Esophagus squamous epithelium (tissue), 4 donors: ENCODE data around the gene TACSTD2.
"Not testable (repeated sequence)": the region's sequence is repeated elsewhere in the genome, so short reads cannot be mapped to it uniquely, and the experiment has no call there.

Experiments
- CTCF ChIP-seq, 6 experiments: fragments of 450-650 bp in 4 of 6; fragments of 200-600 bp in 2 of 6; sonication (generic) in 2 of 6; IDR thresholded peaks; one replicate each; pipeline ENCODE4 v1.5.1; 2016 to 2019; ENCODE audit warnings: antibody characterized with exemption in 6 of 6, mild to moderate bottlenecking in 4 of 6, moderate library complexity in 4 of 6
- POLR2A ChIP-seq, 4 donors: fragments of 450-650 bp; IDR thresholded peaks; one replicate each; pipeline ENCODE4 v1.6.1; 2017; ENCODE audit warnings: antibody characterized with exemption in 4 of 4, mild to moderate bottlenecking in 4 of 4, moderate library complexity in 3 of 4

GRCh38 chr1:58623259-58623658, 46.2 kb upstream of the TACSTD2 start:
- TF ChIP-seq CTCF, POLR2A (IDR thresholded peaks at IDR 0.05): not testable (repeated sequence)
